ENCODE measurements around the gene SZRD1. TPM values are rescaled to one million over a fixed set of nuclear protein-coding genes. Genes with fewer than 3 reads are reported as not detected.

Gene SZRD1
- total and polyA plus RNA-seq, 2 donors (not counting 3 experiments of a cell fraction or from before 2014, with no cell fraction given) = 162 to 164 TPM

GRCh38 chr1:16434007-16434406 lies 67.0 kb downstream of the SZRD1 start:
- Histone ChIP-seq H3K9me1 (replicated peaks; ENCODE audit: control insufficient read depth, extremely low read depth, insufficient read depth, low read length) (no peaks in the 10 kb centered on the region), H3K4me3 (replicated peaks in 1 of 3; ENCODE audit: insufficient read depth in 1 of 3, low read depth in 1 of 3, low read length in 3 of 3) (no peak overlapping the region), H3K27me3 (ENCODE audit: control insufficient read depth in 2 of 2, insufficient read depth in 2 of 2, low read length in 2 of 2) (no peaks in the 10 kb centered on the region), H3K9me3 (replicated peaks; ENCODE audit: control insufficient read depth, insufficient read depth, low read length) (no peaks in the 10 kb centered on the region), H4K20me1 (replicated peaks; ENCODE audit: control insufficient read depth, extremely low read depth, insufficient read depth, low read length) (no peaks in the 10 kb centered on the region), H3K4me1 (ENCODE audit: control insufficient read depth, extremely low read depth, insufficient read depth, low read length) (no peaks in the 10 kb centered on the region), H3K9ac (replicated peaks; ENCODE audit: extremely low read depth, insufficient read depth, low read length) (no peak overlapping the region), H3K79me2 (ENCODE audit: control insufficient read depth, insufficient read depth, low read length) (no peaks in the 10 kb centered on the region), H3K4me2 (ENCODE audit: insufficient read depth, low read length) (no peak overlapping the region), H3K27ac (ENCODE audit: insufficient read depth, low read depth, low read length) (no peak overlapping the region), H2AFZ (ENCODE audit: low read depth, low read length) (no peak overlapping the region), H3K36me3 (ENCODE audit: control insufficient read depth in 2 of 2, extremely low read depth in 1 of 2, insufficient read depth in 2 of 2, low read length in 2 of 2) (no peaks in the 10 kb centered on the region)
- POLR2A ChIA-PET = no interaction called here
- DNase-seq (ENCODE audit: low read depth, low spot score) = no peak
- no peak for FAIRE-seq
- TF ChIP-seq EZH2 (IDR thresholded peaks at IDR 0.05; ENCODE audit: borderline replicate concordance, low read depth, low read length, severe bottlenecking) (no peak), GATA2 (IDR thresholded peaks at IDR 0.05; ENCODE audit: insufficient read depth, insufficient read length, low read depth, low read length) (no peak), MAX (IDR thresholded peaks at IDR 0.05; ENCODE audit: insufficient read depth, insufficient read length) (no peak), POLR2AphosphoS5 (IDR thresholded peaks at IDR 0.05; ENCODE audit: insufficient read depth, low read depth, low read length) (no peak), JUN (IDR thresholded peaks at IDR 0.05; ENCODE audit: borderline replicate concordance, insufficient read depth, insufficient read length, low read depth) (no peak), MYC (IDR thresholded peaks at IDR 0.05; ENCODE audit: low read depth, low read length) (no peak), FOS (IDR thresholded peaks at IDR 0.05; ENCODE audit: borderline replicate concordance, insufficient read depth, low read length) (no peak), POLR2A (IDR thresholded peaks at IDR 0.05; ENCODE audit: low read depth, low read length) (no peak)
- TF ChIP-seq, protein P1, sequence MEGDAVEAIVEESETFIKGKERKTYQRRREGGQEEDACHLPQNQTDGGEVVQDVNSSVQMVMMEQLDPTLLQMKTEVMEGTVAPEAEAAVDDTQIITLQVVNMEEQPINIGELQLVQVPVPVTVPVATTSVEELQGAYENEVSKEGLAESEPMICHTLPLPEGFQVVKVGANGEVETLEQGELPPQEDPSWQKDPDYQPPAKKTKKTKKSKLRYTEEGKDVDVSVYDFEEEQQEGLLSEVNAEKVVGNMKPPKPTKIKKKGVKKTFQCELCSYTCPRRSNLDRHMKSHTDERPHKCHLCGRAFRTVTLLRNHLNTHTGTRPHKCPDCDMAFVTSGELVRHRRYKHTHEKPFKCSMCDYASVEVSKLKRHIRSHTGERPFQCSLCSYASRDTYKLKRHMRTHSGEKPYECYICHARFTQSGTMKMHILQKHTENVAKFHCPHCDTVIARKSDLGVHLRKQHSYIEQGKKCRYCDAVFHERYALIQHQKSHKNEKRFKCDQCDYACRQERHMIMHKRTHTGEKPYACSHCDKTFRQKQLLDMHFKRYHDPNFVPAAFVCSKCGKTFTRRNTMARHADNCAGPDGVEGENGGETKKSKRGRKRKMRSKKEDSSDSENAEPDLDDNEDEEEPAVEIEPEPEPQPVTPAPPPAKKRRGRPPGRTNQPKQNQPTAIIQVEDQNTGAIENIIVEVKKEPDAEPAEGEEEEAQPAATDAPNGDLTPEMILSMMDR (IDR thresholded peaks at IDR 0.05; ENCODE audit: extremely low read depth in 1 of 2, insufficient read depth in 1 of 2, low read depth in 1 of 2, low read length in 2 of 2) = no peak
- dilution Hi-C loops (cut with MboI; ENCODE audit: extremely low pct_ligation_motif_present, low sequenced_read_pairs) (no loop called here), intact Hi-C loops (cut with micrococcal nuclease) (no loop called here)
- no TSS peak for BruUV-seq (replicated peaks)
- CTCF ChIA-PET = interaction anchor here (1.9 kb wide), 1 partner anchor 10 kb away, joined by 6 read pairs; no protein-coding TSS in a partner anchor

All from endothelial cell of umbilical vein (primary cell).